Loucy (cell line): ENCODE data around the gene PLAC8.
"Not testable (repeated sequence)": the region's sequence is repeated elsewhere in the genome, so short reads cannot be mapped to it uniquely, and the experiment has no call there.

Experiments
- H2AFZ ChIP-seq: fragments of 200-600 bp; sonication (generic); 2 replicates; pipeline ENCODE4 v1.6.0; 2016; ENCODE audit warnings: antibody characterized with exemption, mild to moderate bottlenecking, low read length, moderate library complexity
- H3F3A ChIP-seq: fragments of 200-600 bp; 2 replicates; pipeline ENCODE4 v1.6.0; 2016; ENCODE audit warnings: antibody characterized with exemption, low read depth, mild to moderate bottlenecking
- H3K27me3 ChIP-seq: fragments of 200-600 bp; sonication (generic); 2 replicates; pipeline ENCODE4 v1.6.1; 2014; ENCODE audit warnings: low read length, mild to moderate bottlenecking; ENCODE audit not compliant: insufficient read depth, poor library complexity, severe bottlenecking
- H3K36me3 ChIP-seq: fragments of 200-600 bp; sonication (generic); 2 replicates; pipeline ENCODE4 v1.6.1; 2016; ENCODE audit warnings: low read length; ENCODE audit not compliant: insufficient read depth
- H3K4me1 ChIP-seq: fragments of 200-600 bp; sonication (generic); 2 replicates; pipeline ENCODE4 v1.5.1; 2014; ENCODE audit warnings: low read length, mild to moderate bottlenecking; ENCODE audit not compliant: insufficient read depth, poor library complexity, severe bottlenecking
- H3K4me2 ChIP-seq: fragments of 200-600 bp; sonication (generic); 2 replicates; pipeline ENCODE4 v1.6.0; 2014; ENCODE audit warnings: antibody characterized with exemption, low read length, low read depth, mild to moderate bottlenecking; ENCODE audit not compliant: poor library complexity, severe bottlenecking
- H3K4me3 ChIP-seq: fragments of 200-600 bp; sonication (generic); 2 replicates; pipeline ENCODE4 v1.5.1; 2014; ENCODE audit warnings: low read length, mild to moderate bottlenecking, mixed read lengths; ENCODE audit not compliant: poor library complexity, severe bottlenecking
- H3K79me2 ChIP-seq: fragments of 200-600 bp; sonication (generic); 2 replicates; pipeline ENCODE4 v1.6.1; 2014; ENCODE audit warnings: low read length; ENCODE audit not compliant: insufficient read depth
- H3K9ac ChIP-seq: fragments of 200-600 bp; sonication (generic); 2 replicates; pipeline ENCODE4 v1.6.0; 2014; ENCODE audit warnings: mild to moderate bottlenecking, low read depth, low read length, moderate library complexity; ENCODE audit not compliant: poor library complexity, severe bottlenecking
- H3K9me2 ChIP-seq: fragments of 200-600 bp; sonication (generic); replicated peaks from 2 replicates; pipeline ENCODE4 v1.6.1; 2016; ENCODE audit warnings: low read depth, low read length, mixed read lengths
- H3K9me3 ChIP-seq: fragments of 200-600 bp; sonication (generic); 2 replicates; pipeline ENCODE4 v1.6.1; 2014; ENCODE audit warnings: mild to moderate bottlenecking, antibody characterized with exemption, low read length, low read depth; ENCODE audit not compliant: insufficient read depth
- H4K20me1 ChIP-seq: fragments of 200-600 bp; sonication (generic); 2 replicates; pipeline ENCODE4 v1.6.0; 2014; ENCODE audit warnings: antibody characterized with exemption, low read length, mild to moderate bottlenecking; ENCODE audit not compliant: insufficient read depth, poor library complexity, severe bottlenecking
- CTCF ChIP-seq: fragments of 200-600 bp; sonication (generic); conservative IDR thresholded peaks from 2 replicates; pipeline ENCODE4 v1.5.1; 2014; ENCODE audit warnings: mild to moderate bottlenecking, antibody characterized with exemption, low read length
- EZH2phosphoT487 ChIP-seq: fragments of 200-600 bp; IDR thresholded peaks from 2 replicates; pipeline ENCODE4 v1.6.1; 2018; ENCODE audit warnings: antibody characterized with exemption, mild to moderate bottlenecking, moderate library complexity, borderline replicate concordance

The PLAC8 gene

DNA sequence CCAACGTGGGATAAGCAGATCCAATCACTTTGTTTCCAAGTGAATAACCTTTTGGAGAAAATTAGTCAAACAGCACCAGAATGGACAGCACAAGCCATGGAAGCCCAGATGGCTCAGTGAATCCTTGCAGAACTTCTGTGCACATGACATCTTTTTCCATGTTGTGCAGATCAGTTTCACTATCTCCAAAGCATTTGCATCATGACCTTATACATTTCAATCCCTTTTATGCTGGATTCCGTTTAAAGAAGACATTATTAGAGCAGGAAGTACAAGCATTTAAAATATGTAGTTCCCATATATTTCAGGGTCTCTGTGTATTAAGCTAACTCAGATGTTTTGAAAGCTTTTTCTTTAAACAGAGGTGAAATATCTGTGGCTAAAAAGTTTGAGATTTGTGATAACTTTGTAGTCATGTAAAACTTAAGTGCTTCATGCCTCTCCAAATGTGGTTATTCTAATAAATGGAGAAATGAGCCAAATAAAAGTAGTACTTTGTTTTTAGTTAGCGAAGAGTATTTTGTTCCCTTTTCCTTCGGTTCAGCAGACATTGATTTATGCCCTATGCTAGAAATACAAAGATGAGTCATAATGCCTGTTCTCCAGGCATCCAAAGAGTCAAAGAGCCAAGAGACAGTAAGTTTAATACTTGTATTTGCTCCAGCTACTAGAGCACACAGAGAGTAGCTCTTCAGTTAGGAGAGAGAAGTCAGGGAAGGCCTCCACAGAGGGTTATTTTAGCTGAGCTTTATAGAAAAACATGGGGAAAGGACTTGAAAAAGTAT lies 39.0 kb downstream of the PLAC8 start:
- no peak for TF ChIP-seq EZH2phosphoT487
- TF ChIP-seq CTCF = no peak
- Histone ChIP-seq H3K4me1 (peaks cover 9% of the 10 kb centered on the region), H3K4me3 (no peak overlapping the region), H3K4me2 (no peak overlapping the region), H2AFZ (no peak overlapping the region), H3K9me2 (no peaks in the 10 kb centered on the region), H4K20me1 (no peaks in the 10 kb centered on the region), H3K27me3 (no peaks in the 10 kb centered on the region), H3K9me3 (no peaks in the 10 kb centered on the region), H3K9ac (no peak overlapping the region), H3K36me3 (peaks cover 32% of the 10 kb centered on the region; the same call in 1 of the 2 replicates), H3K79me2 (no peaks in the 10 kb centered on the region), H3F3A (no peaks in the 10 kb centered on the region)

GRCh38 chr4:83074783-83075182 lies 39.7 kb downstream of the PLAC8 start:
- H3K36me3 ChIP-seq = peaks cover 39% of the 10 kb centered on the region; the same call in 1 of the 2 replicates
- H3F3A ChIP-seq, H2AFZ ChIP-seq, H3K9ac ChIP-seq, H3K4me1 ChIP-seq, H3K9me2 ChIP-seq, H4K20me1 ChIP-seq, H3K4me2 ChIP-seq, H3K9me3 ChIP-seq, H3K79me2 ChIP-seq, H3K4me3 ChIP-seq, H3K27me3 ChIP-seq: not testable (repeated sequence)

DNA sequence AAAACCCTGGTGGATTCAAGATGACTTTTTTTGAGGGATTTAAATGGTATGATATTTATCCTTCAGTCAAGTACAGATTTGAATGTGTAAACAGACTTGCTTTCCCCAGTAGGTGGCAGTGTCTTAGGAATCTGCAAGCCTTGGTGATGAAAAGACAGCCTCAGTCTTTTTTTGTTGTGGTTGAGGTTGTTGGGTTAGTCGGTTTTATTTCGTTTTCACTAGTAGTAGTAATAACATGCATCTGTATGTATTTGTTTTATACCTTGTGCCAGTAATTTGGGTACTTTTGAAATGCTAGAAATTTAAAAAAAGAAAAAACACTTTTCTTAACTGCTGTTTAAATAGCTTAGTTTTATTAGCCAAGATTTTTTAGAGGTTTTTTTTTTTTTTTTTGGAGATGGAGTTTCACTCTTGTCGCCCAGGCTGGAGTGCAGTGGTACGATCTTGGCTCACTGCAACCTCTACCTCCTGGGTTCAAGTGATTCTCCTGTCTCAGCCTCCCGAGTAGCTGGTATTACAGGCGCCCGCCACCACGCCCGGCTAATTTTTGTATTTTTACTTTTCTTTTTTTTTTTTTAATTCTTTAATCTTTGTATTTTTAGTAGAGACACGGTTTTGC lies 40.3 kb downstream of the PLAC8 start:
- H3K4me3 ChIP-seq = no peak overlapping the region
- no peaks in the 10 kb centered on the region for H3F3A ChIP-seq
- no peak overlapping the region for H3K9ac ChIP-seq
- H3K4me1 ChIP-seq = peaks cover 9% of the 10 kb centered on the region
- no peaks in the 10 kb centered on the region for H3K9me3 ChIP-seq
- no peaks in the 10 kb centered on the region for H4K20me1 ChIP-seq
- H3K79me2 ChIP-seq = no peaks in the 10 kb centered on the region
- H3K4me2 ChIP-seq = peak overlapping the region; percentile 35
- no peaks in the 10 kb centered on the region for H3K9me2 ChIP-seq
- no peak overlapping the region for H2AFZ ChIP-seq
- TF ChIP-seq CTCF (peak; percentile 82), EZH2phosphoT487 (no peak)
- H3K36me3 ChIP-seq = peaks cover 45% of the 10 kb centered on the region; the same call in 1 of the 2 replicates
- H3K27me3 ChIP-seq = no peaks in the 10 kb centered on the region
